ENCODE data around the gene MAVS. TPM values are rescaled to one million over a fixed set of nuclear protein-coding genes. Genes with fewer than 3 reads are reported as not detected.
A peak's percentile ranks its signal among the peaks of the same experiment; 100 is the strongest.
"Not testable (repeated sequence)": the region's sequence is repeated elsewhere in the genome, so short reads cannot be mapped to it uniquely, and the experiment has no call there.

MAVS gene
- total RNA-seq, 4 donors from 2014 or later, result 39.6 to 94.4 (median 69.7) TPM

- DNase-seq, result no peak
- no peaks in the 10 kb centered on the region for H3K27me3 ChIP-seq
Measured at GRCh38 chr20:3828798-3829197, 17.8 kb upstream of the MAVS start.

GRCh38 chr20:3829891-3830290, 16.7 kb upstream of the MAVS start:
- not testable (repeated sequence) for H3K27ac ChIP-seq, DNase-seq

More at GRCh38 chr20:3828798-3829197, 17.8 kb upstream of the MAVS start:
- H3K36me3 ChIP-seq, result peaks cover 0 to 36% (median 0%) of the 10 kb centered on the region in 3 donors
- H3K4me1 ChIP-seq, result no peaks in the 10 kb centered on the region
- no peaks in the 10 kb centered on the region for H3K9me3 ChIP-seq
- no peak overlapping the region for H3K4me3 ChIP-seq
- no peak overlapping the region for H3K27ac ChIP-seq
- TF ChIP-seq POLR2A (IDR thresholded peaks at IDR 0.05), result no peak
- TF ChIP-seq, protein P1, sequence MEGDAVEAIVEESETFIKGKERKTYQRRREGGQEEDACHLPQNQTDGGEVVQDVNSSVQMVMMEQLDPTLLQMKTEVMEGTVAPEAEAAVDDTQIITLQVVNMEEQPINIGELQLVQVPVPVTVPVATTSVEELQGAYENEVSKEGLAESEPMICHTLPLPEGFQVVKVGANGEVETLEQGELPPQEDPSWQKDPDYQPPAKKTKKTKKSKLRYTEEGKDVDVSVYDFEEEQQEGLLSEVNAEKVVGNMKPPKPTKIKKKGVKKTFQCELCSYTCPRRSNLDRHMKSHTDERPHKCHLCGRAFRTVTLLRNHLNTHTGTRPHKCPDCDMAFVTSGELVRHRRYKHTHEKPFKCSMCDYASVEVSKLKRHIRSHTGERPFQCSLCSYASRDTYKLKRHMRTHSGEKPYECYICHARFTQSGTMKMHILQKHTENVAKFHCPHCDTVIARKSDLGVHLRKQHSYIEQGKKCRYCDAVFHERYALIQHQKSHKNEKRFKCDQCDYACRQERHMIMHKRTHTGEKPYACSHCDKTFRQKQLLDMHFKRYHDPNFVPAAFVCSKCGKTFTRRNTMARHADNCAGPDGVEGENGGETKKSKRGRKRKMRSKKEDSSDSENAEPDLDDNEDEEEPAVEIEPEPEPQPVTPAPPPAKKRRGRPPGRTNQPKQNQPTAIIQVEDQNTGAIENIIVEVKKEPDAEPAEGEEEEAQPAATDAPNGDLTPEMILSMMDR (IDR thresholded peaks at IDR 0.05), result no peak

DNA sequence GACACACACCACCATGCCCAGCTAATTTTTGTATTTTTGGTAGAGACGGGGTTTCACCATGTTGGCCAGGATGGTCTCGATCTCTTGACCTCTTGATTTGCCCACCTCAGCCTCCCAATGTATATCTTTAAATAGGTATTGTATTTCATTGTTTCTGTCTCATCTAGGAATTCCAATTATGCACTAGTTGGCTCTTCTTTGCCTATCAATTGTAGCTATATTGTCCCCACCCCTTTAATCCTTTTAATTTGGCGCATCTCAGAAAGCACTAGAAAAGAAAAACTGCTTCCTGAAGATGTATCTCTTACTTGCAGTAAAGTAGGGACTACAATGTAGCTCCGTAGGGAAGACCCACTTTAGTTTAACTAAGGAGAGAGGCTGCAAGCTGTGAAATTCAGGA, 10.5 kb upstream of the MAVS start:
- Histone ChIP-seq H3K27ac (no peak overlapping the region), H3K4me1 (no peaks in the 10 kb centered on the region), H3K36me3 (no peaks in the 10 kb centered on the region), H3K9me3 (no peaks in the 10 kb centered on the region), H3K4me3 (no peak overlapping the region), H3K27me3 (no peaks in the 10 kb centered on the region)
- TF ChIP-seq POLR2A (IDR thresholded peaks at IDR 0.05), result no peak
- TF ChIP-seq, protein P1 (IDR thresholded peaks at IDR 0.05), result no peak
- no peak for DNase-seq

More at GRCh38 chr20:3829891-3830290, 16.7 kb upstream of the MAVS start:
- H3K9me3 ChIP-seq, H3K4me3 ChIP-seq, H3K4me1 ChIP-seq, H3K27me3 ChIP-seq: not testable (repeated sequence)
- peaks cover 0 to 25% (median 0%) of the 10 kb centered on the region in 3 donors for H3K36me3 ChIP-seq

GRCh38 chr20:3839328-3839727, 7.3 kb upstream of the MAVS start:
- Histone ChIP-seq H3K27ac (no peak overlapping the region), H3K9me3 (no peaks in the 10 kb centered on the region), H3K27me3 (no peaks in the 10 kb centered on the region), H3K4me1 (peaks cover 0 to 10% (median 0%) of the 10 kb centered on the region in 4 donors), H3K36me3 (no peaks in the 10 kb centered on the region), H3K4me3 (no peak overlapping the region)
- DNase-seq, result no peak
- no peak for TF ChIP-seq POLR2A (IDR thresholded peaks at IDR 0.05)

DNA sequence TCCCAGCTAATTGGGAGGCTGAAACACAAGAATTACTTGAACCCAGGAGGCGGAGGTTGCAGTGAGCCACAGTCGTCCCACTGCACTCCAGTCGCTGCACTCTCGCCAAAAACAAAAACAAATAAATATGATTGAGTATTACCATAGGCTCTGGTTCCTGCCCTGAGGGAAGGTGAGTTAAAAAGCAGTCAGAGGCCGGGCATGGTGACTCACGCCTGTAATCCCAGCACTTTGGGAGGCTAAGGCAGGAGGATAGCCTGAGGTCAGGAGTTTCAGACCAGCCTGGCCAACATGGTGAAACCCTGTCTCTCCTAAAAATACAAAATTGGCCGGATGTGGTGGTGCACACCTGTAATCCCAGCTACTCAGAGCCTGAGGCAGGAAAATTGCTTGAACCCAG, 6.4 kb upstream of the MAVS start:
- H3K27me3 ChIP-seq, H3K4me3 ChIP-seq, DNase-seq, H3K36me3 ChIP-seq, H3K4me1 ChIP-seq, H3K9me3 ChIP-seq, H3K27ac ChIP-seq: not testable (repeated sequence)

- Histone ChIP-seq H3K27me3 (no peaks in the 10 kb centered on the region), H3K36me3 (no peaks in the 10 kb centered on the region), H3K4me3 (no peak overlapping the region), H3K4me1 (peaks cover 0 to 19% (median 4%) of the 10 kb centered on the region in 4 donors), H3K27ac (peak overlapping the region in 3 of 4 donors; percentile 72 to 84 (median 75)), H3K9me3 (no peaks in the 10 kb centered on the region)
- DNase-seq, result peak in 2 of 3 donors; percentile 76 to 83
- TF ChIP-seq POLR2A (IDR thresholded peaks at IDR 0.05), result peak; percentile 61 to 76
- TF ChIP-seq, protein P1 (IDR thresholded peaks at IDR 0.05), result no peak
Measured at GRCh38 chr20:3842348-3842930, 4.2 kb upstream of the MAVS start.

DNA sequence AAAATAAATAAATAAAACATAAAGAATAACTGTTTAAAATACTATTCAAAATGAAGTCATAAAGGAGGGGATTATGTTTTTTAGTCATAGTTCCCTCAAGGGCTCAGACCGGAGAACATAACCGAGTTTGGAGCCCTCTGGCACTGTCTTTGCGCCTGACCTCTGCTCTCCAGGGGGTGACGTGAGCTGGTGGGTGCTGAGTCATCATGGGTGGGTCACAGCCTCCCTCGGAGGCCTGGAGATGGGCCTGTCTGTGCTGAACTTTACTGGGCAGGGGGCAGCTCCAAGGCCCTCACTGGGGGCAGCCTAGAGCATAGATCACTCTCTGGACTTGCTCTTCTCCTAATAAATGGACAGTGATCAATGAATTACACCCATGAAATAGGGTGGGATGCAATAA, 3.1 kb upstream of the MAVS start:
- H3K4me3 ChIP-seq, result no peak overlapping the region
- H3K4me1 ChIP-seq, result peaks cover 0 to 29% (median 8%) of the 10 kb centered on the region in 4 donors
- H3K27me3 ChIP-seq, result no peaks in the 10 kb centered on the region
- H3K27ac ChIP-seq, result peak overlapping the region in 1 of 4 donors; percentile 75
- DNase-seq, result peak in 1 of 3 donors; percentile 66
- no peak for TF ChIP-seq POLR2A (IDR thresholded peaks at IDR 0.05)
- TF ChIP-seq, protein P1 (IDR thresholded peaks at IDR 0.05), result no peak
- no peaks in the 10 kb centered on the region for H3K9me3 ChIP-seq
- no peaks in the 10 kb centered on the region for H3K36me3 ChIP-seq

- not testable (repeated sequence) for H3K27me3 ChIP-seq, H3K36me3 ChIP-seq, H3K9me3 ChIP-seq, DNase-seq, H3K4me3 ChIP-seq
- Histone ChIP-seq H3K27ac (peak overlapping the region in 1 of 4 donors; percentile 96), H3K4me1 (peaks cover 0 to 33% (median 8%) of the 10 kb centered on the region in 4 donors)
Measured at GRCh38 chr20:3843990-3844619, 2.5 kb upstream of the MAVS start.
